Activated CD4-positive, alpha-beta memory T cell treated with anti-CD3 and anti-CD28 coated beads, Interleukin-2, amount 10 ng/mL, durations not matched to agents 7 days and 5 days (primary cell): ENCODE measurements around the gene P2RX2. TPM values are rescaled to one million over a fixed set of nuclear protein-coding genes. Genes with fewer than 3 reads are reported as not detected.

ENCODE experiments used
- CTCF ChIA-PET: fragments of 350-600 bp; sonication (Branson Sonifier 250); formaldehyde crosslinking; loops from one replicate; lab custom pipeline; 2021; ENCODE audit warnings: antibody characterized with exemption, inconsistent platforms; lab: Charles Lee
- POLR2A ChIA-PET: fragments of 350-600 bp; sonication (Branson Sonifier 250); formaldehyde crosslinking; loops from one replicate; lab custom pipeline; 2021; ENCODE audit warnings: antibody characterized with exemption; lab: Charles Lee
- DNase-seq: peaks from one replicate; pipeline ENCODE4 v3.0.0-alpha.2; 2020
- H3K27ac Mint-ChIP-seq: one replicate; pipeline ENCODE4 v1.8.0; 2021; ENCODE audit warnings: mild to moderate bottlenecking, mixed read lengths
- H3K27me3 Mint-ChIP-seq: one replicate; pipeline ENCODE4 v1.8.0; 2021; ENCODE audit warnings: mixed read lengths
- H3K36me3 Mint-ChIP-seq: one replicate; pipeline ENCODE4 v1.8.0; 2021; ENCODE audit warnings: low read depth, mixed read lengths
- H3K4me1 Mint-ChIP-seq: one replicate; pipeline ENCODE4 v1.8.0; 2021; ENCODE audit warnings: mixed read lengths
- H3K4me3 Mint-ChIP-seq: one replicate; pipeline ENCODE4 v1.8.0; 2021; ENCODE audit warnings: mild to moderate bottlenecking, mixed read lengths
- H3K9me3 Mint-ChIP-seq: one replicate; pipeline ENCODE4 v1.8.0; 2021; ENCODE audit warnings: mixed read lengths
- total RNA-seq, 2 experiments: library from RNA; stranded (reverse); gene quantifications; one replicate each; pipeline ENCODE4 v1.2.3, GENCODE V29; 2021

Gene P2RX2
- total RNA-seq, 2 experiments from 2014 or later, result not detected

- Mint-ChIP-seq H3K27me3 (no peaks in the 10 kb centered on the region), H3K9me3 (no peaks in the 10 kb centered on the region), H3K4me1 (peaks cover 5% of the 10 kb centered on the region), H3K36me3 (peaks cover 61% of the 10 kb centered on the region), H3K27ac (no peak overlapping the region), H3K4me3 (no peak overlapping the region)
- POLR2A ChIA-PET, result no interaction called here
- CTCF ChIA-PET, result no interaction called here
- no peak for DNase-seq
Observed at GRCh38 chr12:132648616-132649225, 30.1 kb downstream of the P2RX2 start.

- Mint-ChIP-seq H3K36me3 (peaks cover 63% of the 10 kb centered on the region), H3K4me3 (no peak overlapping the region), H3K27me3 (no peaks in the 10 kb centered on the region), H3K27ac (no peak overlapping the region), H3K4me1 (peaks cover 9% of the 10 kb centered on the region), H3K9me3 (no peaks in the 10 kb centered on the region)
- DNase-seq, result no peak
- ChIA-PET POLR2A (no interaction called here), CTCF (no interaction called here)
Observed at GRCh38 chr12:132649226-132649945, 30.8 kb downstream of the P2RX2 start.

GRCh38 chr12:132651444-132652100 lies 33.0 kb downstream of the P2RX2 start:
- CTCF ChIA-PET, result no interaction called here
- peak overlapping the region; percentile 35 for H3K27ac Mint-ChIP-seq
- no peaks in the 10 kb centered on the region for H3K9me3 Mint-ChIP-seq
- no peak for DNase-seq
- H3K27me3 Mint-ChIP-seq, result no peaks in the 10 kb centered on the region
- H3K36me3 Mint-ChIP-seq, result peaks cover 63% of the 10 kb centered on the region
- H3K4me1 Mint-ChIP-seq, result peaks cover 9% of the 10 kb centered on the region
- no peak overlapping the region for H3K4me3 Mint-ChIP-seq
- POLR2A ChIA-PET, result no interaction called here

GRCh38 chr12:132653567-132654290 lies 35.2 kb downstream of the P2RX2 start:
- Mint-ChIP-seq H3K27ac (peak overlapping the region; percentile 14), H3K9me3 (no peaks in the 10 kb centered on the region), H3K4me3 (no peak overlapping the region), H3K27me3 (no peaks in the 10 kb centered on the region), H3K36me3 (peaks cover 65% of the 10 kb centered on the region), H3K4me1 (peaks cover 5% of the 10 kb centered on the region)
- ChIA-PET POLR2A (no interaction called here), CTCF (no interaction called here)
- DNase-seq, result no peak

- Mint-ChIP-seq H3K27ac (no peak overlapping the region), H3K4me3 (no peak overlapping the region), H3K27me3 (no peaks in the 10 kb centered on the region), H3K9me3 (no peaks in the 10 kb centered on the region), H3K36me3 (peaks cover 76% of the 10 kb centered on the region), H3K4me1 (peaks cover 22% of the 10 kb centered on the region)
- CTCF ChIA-PET, result interaction anchor here (1.1 kb wide), 1 partner anchor 277 kb away, joined by 3 read pairs; no protein-coding TSS in a partner anchor
- POLR2A ChIA-PET, result interaction anchor here (0.6 kb wide), 1 partner anchor 121 kb away, joined by 3 read pairs; no protein-coding TSS in a partner anchor
- DNase-seq, result no peak
Observed at GRCh38 chr12:132657004-132657727, 38.6 kb downstream of the P2RX2 start.

GRCh38 chr12:132658149-132658894 lies 39.7 kb downstream of the P2RX2 start:
- DNase-seq, result no peak
- ChIA-PET CTCF (interaction anchor here (1.1 kb wide), 1 partner anchor 278 kb away, joined by 3 read pairs; no protein-coding TSS in a partner anchor), POLR2A (interaction anchor here (1.0 kb wide), 1 partner anchor 14 kb away, joined by 3 read pairs; no protein-coding TSS in a partner anchor)
- Mint-ChIP-seq H3K9me3 (no peaks in the 10 kb centered on the region), H3K36me3 (peaks cover 79% of the 10 kb centered on the region), H3K27me3 (no peaks in the 10 kb centered on the region), H3K4me3 (no peak overlapping the region), H3K27ac (no peak overlapping the region), H3K4me1 (peaks cover 34% of the 10 kb centered on the region)

- Mint-ChIP-seq H3K27me3 (no peaks in the 10 kb centered on the region), H3K4me1 (peaks cover 35% of the 10 kb centered on the region), H3K27ac (no peak overlapping the region), H3K4me3 (no peak overlapping the region), H3K36me3 (peaks cover 76% of the 10 kb centered on the region), H3K9me3 (no peaks in the 10 kb centered on the region)
- ChIA-PET POLR2A (interaction anchor here (1.0 kb wide), 1 partner anchor 13 kb away, joined by 3 read pairs; no protein-coding TSS in a partner anchor), CTCF (no interaction called here)
- no peak for DNase-seq
Observed at GRCh38 chr12:132659146-132659545, 40.6 kb downstream of the P2RX2 start.

GRCh38 chr12:132660052-132660451 lies 41.5 kb downstream of the P2RX2 start:
- peaks cover 78% of the 10 kb centered on the region for H3K36me3 Mint-ChIP-seq
- H3K27ac Mint-ChIP-seq, result peak overlapping the region; percentile 5
- POLR2A ChIA-PET, result no interaction called here
- CTCF ChIA-PET, result no interaction called here
- peaks cover 38% of the 10 kb centered on the region for H3K4me1 Mint-ChIP-seq
- no peaks in the 10 kb centered on the region for H3K27me3 Mint-ChIP-seq
- no peaks in the 10 kb centered on the region for H3K9me3 Mint-ChIP-seq
- no peak for DNase-seq
- H3K4me3 Mint-ChIP-seq, result no peak overlapping the region

GRCh38 chr12:132660996-132661395 lies 42.4 kb downstream of the P2RX2 start:
- Mint-ChIP-seq H3K27me3 (no peaks in the 10 kb centered on the region), H3K27ac (no peak overlapping the region), H3K4me1 (peaks cover 39% of the 10 kb centered on the region), H3K4me3 (no peak overlapping the region), H3K9me3 (no peaks in the 10 kb centered on the region), H3K36me3 (peaks cover 87% of the 10 kb centered on the region)
- DNase-seq, result no peak
- POLR2A ChIA-PET, result no interaction called here
- CTCF ChIA-PET, result no interaction called here

GRCh38 chr12:132661972-132662371 lies 43.4 kb downstream of the P2RX2 start:
- CTCF ChIA-PET, result no interaction called here
- no peak overlapping the region for H3K27ac Mint-ChIP-seq
- peaks cover 39% of the 10 kb centered on the region for H3K4me1 Mint-ChIP-seq
- no peak for DNase-seq
- H3K4me3 Mint-ChIP-seq, result no peak overlapping the region
- no peaks in the 10 kb centered on the region for H3K27me3 Mint-ChIP-seq
- H3K36me3 Mint-ChIP-seq, result peaks cover 91% of the 10 kb centered on the region
- H3K9me3 Mint-ChIP-seq, result no peaks in the 10 kb centered on the region
- POLR2A ChIA-PET, result no interaction called here

GRCh38 chr12:132662901-132663755 lies 44.6 kb downstream of the P2RX2 start:
- ChIA-PET POLR2A (no interaction called here), CTCF (no interaction called here)
- no peak for DNase-seq
- no peaks in the 10 kb centered on the region for H3K27me3 Mint-ChIP-seq
- peak overlapping the region; percentile 4 for H3K27ac Mint-ChIP-seq
- H3K4me3 Mint-ChIP-seq, result no peak overlapping the region
- peaks cover 39% of the 10 kb centered on the region for H3K4me1 Mint-ChIP-seq
- H3K9me3 Mint-ChIP-seq, result no peaks in the 10 kb centered on the region
- H3K36me3 Mint-ChIP-seq, result peaks cover 90% of the 10 kb centered on the region
